Measurements from ENCODE around the gene TNC.
A peak's percentile ranks its signal among the peaks of the same experiment; 100 is the strongest.
"Not testable (repeated sequence)": the region's sequence is repeated elsewhere in the genome, so short reads cannot be mapped to it uniquely, and the experiment has no call there.

The TNC gene

DNA sequence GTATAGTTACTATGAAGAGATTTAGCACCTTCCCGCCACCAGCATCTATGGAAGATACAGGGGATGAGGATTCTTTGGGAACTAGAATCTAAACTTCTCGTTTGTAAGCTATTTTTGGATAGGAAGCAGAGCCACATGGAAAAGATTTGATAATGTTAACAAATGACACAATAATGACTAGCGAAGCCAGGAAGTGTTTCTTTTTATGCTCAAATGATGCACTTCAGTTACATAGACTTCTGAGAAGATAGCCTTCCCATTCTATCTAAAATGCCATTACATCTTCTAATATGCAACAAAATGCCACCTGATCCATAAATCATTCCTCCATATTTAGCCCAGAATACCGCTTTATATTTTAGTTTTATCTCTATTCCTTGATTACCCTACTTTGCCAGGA is 17.0 kb upstream of the TNC start:
- DNase-seq (ENCODE audit: extremely low read depth, low read depth) = no peak
- TF ChIP-seq, protein P1, sequence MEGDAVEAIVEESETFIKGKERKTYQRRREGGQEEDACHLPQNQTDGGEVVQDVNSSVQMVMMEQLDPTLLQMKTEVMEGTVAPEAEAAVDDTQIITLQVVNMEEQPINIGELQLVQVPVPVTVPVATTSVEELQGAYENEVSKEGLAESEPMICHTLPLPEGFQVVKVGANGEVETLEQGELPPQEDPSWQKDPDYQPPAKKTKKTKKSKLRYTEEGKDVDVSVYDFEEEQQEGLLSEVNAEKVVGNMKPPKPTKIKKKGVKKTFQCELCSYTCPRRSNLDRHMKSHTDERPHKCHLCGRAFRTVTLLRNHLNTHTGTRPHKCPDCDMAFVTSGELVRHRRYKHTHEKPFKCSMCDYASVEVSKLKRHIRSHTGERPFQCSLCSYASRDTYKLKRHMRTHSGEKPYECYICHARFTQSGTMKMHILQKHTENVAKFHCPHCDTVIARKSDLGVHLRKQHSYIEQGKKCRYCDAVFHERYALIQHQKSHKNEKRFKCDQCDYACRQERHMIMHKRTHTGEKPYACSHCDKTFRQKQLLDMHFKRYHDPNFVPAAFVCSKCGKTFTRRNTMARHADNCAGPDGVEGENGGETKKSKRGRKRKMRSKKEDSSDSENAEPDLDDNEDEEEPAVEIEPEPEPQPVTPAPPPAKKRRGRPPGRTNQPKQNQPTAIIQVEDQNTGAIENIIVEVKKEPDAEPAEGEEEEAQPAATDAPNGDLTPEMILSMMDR (IDR thresholded peaks at IDR 0.05; ENCODE audit: low read depth, low read length) = no peak

GRCh38 chr9:115133649-115134048 is 15.7 kb upstream of the TNC start:
- DNase-seq (ENCODE audit: extremely low read depth, low read depth) = peak; percentile 57
- TF ChIP-seq, protein P1 (IDR thresholded peaks at IDR 0.05; ENCODE audit: low read depth, low read length) = no peak

- no peak for DNase-seq (ENCODE audit: extremely low read depth, low read depth)
- TF ChIP-seq, protein P1 (IDR thresholded peaks at IDR 0.05; ENCODE audit: low read depth, low read length) = no peak
Observed at GRCh38 chr9:115132648-115133047, 14.7 kb upstream of the TNC start.

GRCh38 chr9:115130176-115130575 is 12.2 kb upstream of the TNC start:
- DNase-seq (ENCODE audit: extremely low read depth, low read depth) = no peak
- TF ChIP-seq, protein P1 (IDR thresholded peaks at IDR 0.05; ENCODE audit: low read depth, low read length) = no peak

- DNase-seq (ENCODE audit: extremely low read depth, low read depth) = not testable (repeated sequence)
Observed at GRCh38 chr9:115128726-115129125, 10.8 kb upstream of the TNC start.

DNA sequence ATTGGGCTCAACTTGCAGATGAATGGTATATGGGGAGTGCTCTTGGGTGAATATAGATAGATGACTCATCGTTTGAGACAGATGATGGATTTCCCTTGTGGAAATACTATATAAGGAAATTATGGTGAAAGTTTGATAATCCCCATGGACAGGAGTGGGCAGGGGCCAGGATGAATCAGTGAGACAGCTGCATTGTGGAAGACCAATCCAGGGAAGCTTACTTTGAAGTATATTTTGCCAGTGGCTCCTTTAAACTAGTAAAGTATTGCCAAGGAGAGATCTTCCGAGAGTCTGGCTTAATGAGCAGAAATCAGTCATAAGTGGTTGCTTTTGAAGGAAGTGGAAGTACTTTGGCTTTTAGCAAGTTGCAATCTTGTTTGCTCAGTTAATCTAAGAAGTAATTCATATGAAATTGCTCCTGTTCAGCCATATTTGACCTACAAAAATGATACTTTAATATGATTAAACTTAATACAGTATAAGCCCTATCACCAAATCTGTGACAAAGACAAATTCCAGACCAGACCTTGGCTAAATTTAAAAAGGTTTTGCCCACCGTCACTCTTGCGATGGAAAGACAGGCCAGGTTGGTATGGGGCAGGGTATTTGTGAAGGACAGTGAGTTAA is 9.3 kb upstream of the TNC start:
- TF ChIP-seq, protein P1 (IDR thresholded peaks at IDR 0.05; ENCODE audit: low read depth, low read length) = no peak
- DNase-seq (ENCODE audit: extremely low read depth, low read depth) = no peak

GRCh38 chr9:115126404-115126803 is 8.4 kb upstream of the TNC start:
- TF ChIP-seq, protein P1 (IDR thresholded peaks at IDR 0.05; ENCODE audit: low read depth, low read length) = no peak
- DNase-seq (ENCODE audit: extremely low read depth, low read depth) = no peak

GRCh38 chr9:115122937-115123336 is 5.0 kb upstream of the TNC start:
- DNase-seq (ENCODE audit: extremely low read depth, low read depth) = no peak
- TF ChIP-seq, protein P1 (IDR thresholded peaks at IDR 0.05; ENCODE audit: low read depth, low read length) = no peak

Measured in AG09319 (cell line).